Left renal cortex interstitium (tissue), 4 donors: Measurements from ENCODE around the gene DSTYK. TPM values are rescaled to one million over a fixed set of nuclear protein-coding genes. Genes with fewer than 3 reads are reported as not detected.
"Not testable (repeated sequence)": the region's sequence is repeated elsewhere in the genome, so short reads cannot be mapped to it uniquely, and the experiment has no call there.

Experiments used
- DNase-seq, 4 donors: peaks; one replicate each; pipeline ENCODE4 v3.0.0-alpha.2; 2013; ENCODE audit warnings: low read depth in 4 of 4, low spot score in 2 of 4, missing footprints in 1 of 4
- polyA plus RNA-seq, 4 donors: library from polyadenylated mRNA; unstranded; fragments of 120-200 nt; gene quantifications; one replicate each; pipeline ENCODE4 v1.2.1, GENCODE V29; 2013; ENCODE audit not compliant: insufficient read length in 4 of 4

The DSTYK gene
- polyA plus RNA-seq, 4 donors, result 16.3 to 19.9 (median 18.8) TPM

GRCh38 chr1:205183676-205184335, 27.7 kb downstream of the DSTYK start:
- no peak for DNase-seq

GRCh38 chr1:205182930-205183329, 28.6 kb downstream of the DSTYK start:
- no peak for DNase-seq

- DNase-seq, result not testable (repeated sequence)
Measured at GRCh38 chr1:205180331-205180730, 31.2 kb downstream of the DSTYK start.

- no peak for DNase-seq
Measured at GRCh38 chr1:205179842-205180241, 31.7 kb downstream of the DSTYK start.

- DNase-seq, result no peak
Measured at GRCh38 chr1:205172729-205173366, 38.7 kb downstream of the DSTYK start.

- DNase-seq, result no peak
Measured at GRCh38 chr1:205171369-205171768, 40.1 kb downstream of the DSTYK start.

GRCh38 chr1:205170532-205171269, 40.8 kb downstream of the DSTYK start:
- DNase-seq, result no peak

- no peak for DNase-seq
Measured at GRCh38 chr1:205169248-205169647, 42.3 kb downstream of the DSTYK start.

GRCh38 chr1:205168291-205168690, 43.2 kb downstream of the DSTYK start:
- no peak for DNase-seq

GRCh38 chr1:205162301-205162700, 49.2 kb downstream of the DSTYK start:
- no peak for DNase-seq

- DNase-seq, result no peak
Measured at GRCh38 chr1:205161076-205161475, 50.4 kb downstream of the DSTYK start.

- DNase-seq, result no peak
Measured at GRCh38 chr1:205158048-205158616, 53.4 kb downstream of the DSTYK start.

- DNase-seq, result not testable (repeated sequence)
Measured at GRCh38 chr1:205155665-205156377, 55.7 kb downstream of the DSTYK start.

GRCh38 chr1:205152505-205152904, 59.0 kb downstream of the DSTYK start:
- DNase-seq, result no peak

GRCh38 chr1:205150651-205151428, 60.7 kb downstream of the DSTYK start:
- DNase-seq, result no peak

GRCh38 chr1:205147191-205147835, 64.2 kb downstream of the DSTYK start:
- no peak for DNase-seq

- no peak for DNase-seq
Measured at GRCh38 chr1:205144751-205145150, 66.8 kb downstream of the DSTYK start.

GRCh38 chr1:205144046-205144720, 67.3 kb downstream of the DSTYK start:
- DNase-seq, result no peak

- DNase-seq, result no peak
Measured at GRCh38 chr1:205142102-205142469, 69.4 kb downstream of the DSTYK start.
